Measurements from ENCODE around the gene ANXA4.

GRCh38 chr2:69827796-69828540 is 86.0 kb downstream of the ANXA4 start:
- TF ChIP-seq CTCF (IDR thresholded peaks at IDR 0.05; ENCODE audit: insufficient read depth, low read length), result no peak
- no peak for TF ChIP-seq REST (IDR thresholded peaks at IDR 0.05; ENCODE audit: insufficient replicate concordance, low read depth)
- TF ChIP-seq POLR2AphosphoS5 (IDR thresholded peaks at IDR 0.05; ENCODE audit: low read depth), result no peak
- no peak for TF ChIP-seq GABPA (IDR thresholded peaks at IDR 0.05; ENCODE audit: low read depth)
- no peak for TF ChIP-seq SPI1 (IDR thresholded peaks at IDR 0.05; ENCODE audit: borderline replicate concordance, low read depth)
